Measurements from ENCODE around the gene VCL. TPM values are rescaled to one million over a fixed set of nuclear protein-coding genes. Genes with fewer than 3 reads are reported as not detected.
A peak's percentile ranks its signal among the peaks of the same experiment; 100 is the strongest.

Gene VCL
- total RNA-seq, 2 experiments from 2014 or later, result 18.5 to 19.7 TPM

DNA sequence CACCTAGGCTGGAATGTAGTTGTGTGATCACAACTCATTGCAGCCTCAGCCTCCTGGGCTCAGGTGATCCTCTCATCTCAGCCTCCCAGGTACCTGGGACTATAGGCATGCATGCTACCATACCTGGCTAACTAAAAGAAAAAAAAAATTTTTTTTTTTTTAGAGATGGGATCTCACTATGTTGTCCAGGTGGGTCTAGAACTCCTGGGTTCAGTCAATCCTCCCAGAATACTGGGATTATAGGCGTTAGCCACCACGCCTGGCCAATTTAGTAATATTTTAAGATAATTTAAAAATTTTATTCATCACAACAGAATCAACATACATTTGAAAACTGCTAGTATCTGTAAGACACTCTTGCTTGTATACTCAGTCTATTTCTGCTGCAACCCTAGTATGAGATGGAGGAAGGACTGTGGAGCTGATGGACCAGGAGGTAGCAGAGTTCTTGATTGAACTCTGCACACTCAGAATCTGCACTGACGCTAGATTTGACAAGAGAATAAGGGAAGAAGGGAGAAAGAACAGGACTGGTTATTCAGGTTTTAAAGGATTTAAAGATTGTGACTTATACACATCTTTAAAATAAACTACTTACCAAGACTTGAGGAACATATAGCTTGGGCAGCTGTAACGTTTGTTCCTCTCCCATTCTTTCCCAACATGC lies 57.6 kb downstream of the VCL start:
- Histone ChIP-seq H3K36me3 (ENCODE audit: insufficient read depth, low read length) (no peaks in the 10 kb centered on the region), H3K27me3 (ENCODE audit: control insufficient read depth in 1 of 2, insufficient read depth in 2 of 2, low read length in 2 of 2) (no peaks in the 10 kb centered on the region), H3K9me3 (ENCODE audit: control insufficient read depth in 1 of 2, insufficient read depth in 1 of 2, low read length in 2 of 2) (no peaks in the 10 kb centered on the region), H3K4me1 (ENCODE audit: insufficient read depth, low read length) (peaks cover 31% of the 10 kb centered on the region), H3K4me3 (ENCODE audit: low read length) (no peak overlapping the region), H3K27ac (ENCODE audit: low read depth in 1 of 2, low read length in 2 of 2) (no peak overlapping the region)
- CTCF ChIA-PET, result no interaction called here
- ATAC-seq (ENCODE audit: poor library complexity) (no peak), DNase-seq (no peak)
- Mint-ChIP-seq H3K4me3 (no peak overlapping the region), H3K27ac (peak overlapping the region; percentile 55), H3K9me3 (no peaks in the 10 kb centered on the region), H3K4me1 (ENCODE audit: low read depth) (peaks cover 35% of the 10 kb centered on the region), H3K27me3 (no peaks in the 10 kb centered on the region), H3K36me3 (ENCODE audit: low read depth) (no peaks in the 10 kb centered on the region)
- intact Hi-C loops (cut with DNase I, micrococcal nuclease), result no loop called here
- TF ChIP-seq, protein P1, sequence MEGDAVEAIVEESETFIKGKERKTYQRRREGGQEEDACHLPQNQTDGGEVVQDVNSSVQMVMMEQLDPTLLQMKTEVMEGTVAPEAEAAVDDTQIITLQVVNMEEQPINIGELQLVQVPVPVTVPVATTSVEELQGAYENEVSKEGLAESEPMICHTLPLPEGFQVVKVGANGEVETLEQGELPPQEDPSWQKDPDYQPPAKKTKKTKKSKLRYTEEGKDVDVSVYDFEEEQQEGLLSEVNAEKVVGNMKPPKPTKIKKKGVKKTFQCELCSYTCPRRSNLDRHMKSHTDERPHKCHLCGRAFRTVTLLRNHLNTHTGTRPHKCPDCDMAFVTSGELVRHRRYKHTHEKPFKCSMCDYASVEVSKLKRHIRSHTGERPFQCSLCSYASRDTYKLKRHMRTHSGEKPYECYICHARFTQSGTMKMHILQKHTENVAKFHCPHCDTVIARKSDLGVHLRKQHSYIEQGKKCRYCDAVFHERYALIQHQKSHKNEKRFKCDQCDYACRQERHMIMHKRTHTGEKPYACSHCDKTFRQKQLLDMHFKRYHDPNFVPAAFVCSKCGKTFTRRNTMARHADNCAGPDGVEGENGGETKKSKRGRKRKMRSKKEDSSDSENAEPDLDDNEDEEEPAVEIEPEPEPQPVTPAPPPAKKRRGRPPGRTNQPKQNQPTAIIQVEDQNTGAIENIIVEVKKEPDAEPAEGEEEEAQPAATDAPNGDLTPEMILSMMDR (IDR thresholded peaks at IDR 0.05), result no peak
- POLR2A ChIA-PET, result interaction anchor here (1.1 to 1.4 kb wide), 3 partner anchors 21 to 99 kb away, joined by 3 to 4 read pairs (median 3); no protein-coding TSS in a partner anchor

DNA sequence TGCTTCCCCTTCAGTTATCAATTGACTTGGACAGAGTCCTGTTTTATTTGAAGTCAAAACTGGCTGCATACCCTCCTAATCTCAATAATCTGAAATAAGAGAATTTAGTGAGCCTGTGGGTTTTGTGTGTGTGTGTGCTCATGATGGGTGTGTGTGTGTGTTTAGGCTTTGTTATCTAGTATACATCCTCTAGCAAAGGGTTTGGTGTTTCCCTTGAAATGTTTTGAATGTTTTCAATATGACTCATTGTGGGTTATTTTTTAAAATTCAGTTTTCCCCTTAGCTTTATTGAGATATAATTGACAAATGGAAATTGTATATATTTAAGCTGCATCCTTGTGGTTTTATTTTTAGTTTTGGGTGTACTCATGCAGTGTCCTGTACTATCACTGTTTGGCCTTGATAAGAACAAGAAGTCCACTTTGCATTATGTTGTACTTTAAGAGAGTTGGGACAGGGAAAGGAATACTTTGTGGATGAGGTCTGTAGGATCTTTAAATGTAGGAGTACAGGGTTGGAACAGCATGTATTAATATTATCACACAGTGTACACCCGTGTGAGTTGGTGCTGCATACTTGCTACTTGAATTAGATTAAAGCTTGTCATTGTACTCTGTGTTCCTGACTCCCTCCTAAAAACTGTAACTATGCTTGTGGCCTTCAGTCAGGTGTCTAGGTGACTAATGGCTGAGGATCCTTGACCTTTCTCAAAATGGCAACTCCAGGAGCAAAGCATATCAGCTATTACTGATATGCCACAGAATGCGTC lies 58.3 kb downstream of the VCL start:
- intact Hi-C loops (cut with DNase I, micrococcal nuclease), result no loop called here
- peaks cover 31% of the 10 kb centered on the region for H3K4me1 ChIP-seq (ENCODE audit: insufficient read depth, low read length)
- peaks cover 38% of the 10 kb centered on the region for H3K4me1 Mint-ChIP-seq (ENCODE audit: low read depth)
- DNase-seq, result peak in 2 of 14 experiments; percentile 11 to 38
- H3K27ac ChIP-seq (ENCODE audit: low read depth in 1 of 2, low read length in 2 of 2), result no peak overlapping the region
- ChIA-PET POLR2A (interaction anchor here (0.6 to 1.4 kb wide), 5 partner anchors 20 to 313 kb away, joined by 3 to 4 read pairs (median 3); no protein-coding TSS in a partner anchor), CTCF (interaction anchor here (0.7 kb wide), 1 partner anchor 19 kb away, joined by 3 read pairs; no protein-coding TSS in a partner anchor)
- H3K27ac Mint-ChIP-seq, result peak overlapping the region; percentile 55
- H3K9me3 Mint-ChIP-seq, result no peaks in the 10 kb centered on the region
- no peaks in the 10 kb centered on the region for H3K36me3 Mint-ChIP-seq (ENCODE audit: low read depth)
- H3K27me3 Mint-ChIP-seq, result no peaks in the 10 kb centered on the region
- H3K36me3 ChIP-seq (ENCODE audit: insufficient read depth, low read length), result no peaks in the 10 kb centered on the region
- peak; percentile 45 for ATAC-seq (ENCODE audit: poor library complexity)
- H3K4me3 Mint-ChIP-seq, result no peak overlapping the region
- H3K4me3 ChIP-seq (ENCODE audit: low read length), result no peak overlapping the region
- TF ChIP-seq, protein P1 (IDR thresholded peaks at IDR 0.05), result no peak
- no peaks in the 10 kb centered on the region for H3K9me3 ChIP-seq (ENCODE audit: control insufficient read depth in 1 of 2, insufficient read depth in 1 of 2, low read length in 2 of 2)
- no peaks in the 10 kb centered on the region for H3K27me3 ChIP-seq (ENCODE audit: control insufficient read depth in 1 of 2, insufficient read depth in 2 of 2, low read length in 2 of 2)

DNA sequence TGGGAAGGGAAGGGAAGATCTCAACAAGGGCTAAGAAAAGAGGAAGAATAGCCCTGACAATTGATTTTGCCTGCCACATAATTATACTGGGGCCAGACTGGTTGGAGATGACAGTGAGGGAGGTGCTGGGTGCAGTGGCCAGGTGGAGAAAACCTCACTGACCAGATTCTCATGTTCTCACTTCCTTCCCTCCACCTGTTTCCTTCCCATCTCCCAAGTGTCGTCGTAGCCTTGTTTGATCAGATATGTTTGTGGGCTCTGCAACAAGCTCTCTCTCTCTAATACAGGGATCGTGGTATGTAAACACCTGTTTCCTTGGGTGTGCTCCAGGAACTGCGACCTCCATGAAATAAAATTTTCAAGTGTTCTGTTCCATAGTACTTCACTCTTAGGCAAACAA lies 60.2 kb downstream of the VCL start:
- peaks cover 2% of the 10 kb centered on the region for H3K36me3 ChIP-seq (ENCODE audit: insufficient read depth, low read length)
- H3K4me1 ChIP-seq (ENCODE audit: insufficient read depth, low read length), result peaks cover 31% of the 10 kb centered on the region
- Mint-ChIP-seq H3K27ac (no peak overlapping the region), H3K36me3 (ENCODE audit: low read depth) (peaks cover 3% of the 10 kb centered on the region), H3K9me3 (no peaks in the 10 kb centered on the region), H3K4me3 (peak overlapping the region; percentile 5), H3K27me3 (no peaks in the 10 kb centered on the region), H3K4me1 (ENCODE audit: low read depth) (peaks cover 38% of the 10 kb centered on the region)
- no peaks in the 10 kb centered on the region for H3K27me3 ChIP-seq (ENCODE audit: control insufficient read depth in 1 of 2, insufficient read depth in 2 of 2, low read length in 2 of 2)
- ATAC-seq (ENCODE audit: poor library complexity) (no peak), DNase-seq (peak in 2 of 14 experiments; percentile 11 to 30)
- H3K27ac ChIP-seq (ENCODE audit: low read depth in 1 of 2, low read length in 2 of 2), result no peak overlapping the region
- peaks cover 0 to 5% of the 10 kb centered on the region in 2 experiments for H3K9me3 ChIP-seq (ENCODE audit: control insufficient read depth in 1 of 2, insufficient read depth in 1 of 2, low read length in 2 of 2)
- POLR2A ChIA-PET, result interaction anchor here (0.6 kb wide), 1 partner anchor 9 kb away, joined by 3 read pairs; no protein-coding TSS in a partner anchor
- H3K4me3 ChIP-seq (ENCODE audit: low read length), result no peak overlapping the region
- CTCF ChIA-PET, result interaction anchor here (1.1 to 1.2 kb wide), 3 partner anchors 8 to 178 kb away, joined by 3 to 4 read pairs (median 3); no protein-coding TSS in a partner anchor
- intact Hi-C loops (cut with DNase I, micrococcal nuclease), result no loop called here
- TF ChIP-seq, protein P1 (IDR thresholded peaks at IDR 0.05), result no peak

Measured in CD4-positive, alpha-beta T cell (primary cell).